Fibroblast of villous mesenchyme (primary cell): ENCODE measurements around the gene HECTD3. TPM values are rescaled to one million over a fixed set of nuclear protein-coding genes. Genes with fewer than 3 reads are reported as not detected.

Experiments used
- DNase-seq: peaks from one replicate; pipeline ENCODE4 v3.0.0-alpha.2; 2010; ENCODE audit warnings: low read depth
- H3K4me3 ChIP-seq: 2 replicates; pipeline ENCODE4 v1.5.1; 2011; ENCODE audit warnings: low read depth, mild to moderate bottlenecking, low read length
- CTCF ChIP-seq: IDR thresholded peaks from 2 replicates; pipeline ENCODE4 v1.5.1; 2012; ENCODE audit warnings: low read depth, mild to moderate bottlenecking, low read length; ENCODE audit not compliant: insufficient read depth
- total RNA-seq: library from RNA; depleted of rRNA; stranded (reverse); fragments of >200 nt; gene quantifications from 2 replicates; pipeline ENCODE4 v1.2.3, GENCODE V29; 2012

The HECTD3 gene
- total RNA-seq, 1 donor, result 20.3 TPM

GRCh38 chr1:45043094-45043493 lies 32.0 kb upstream of the HECTD3 start:
- no peak for TF ChIP-seq CTCF
- no peak for DNase-seq
- no peak overlapping the region for H3K4me3 ChIP-seq

- TF ChIP-seq CTCF, result no peak
- no peak for DNase-seq
- no peak overlapping the region for H3K4me3 ChIP-seq
These were observed 29.2 kb upstream of the HECTD3 start for GRCh38 chr1:45040297-45040696.

GRCh38 chr1:45038661-45039364 lies 27.7 kb upstream of the HECTD3 start:
- DNase-seq, result no peak
- H3K4me3 ChIP-seq, result no peak overlapping the region
- no peak for TF ChIP-seq CTCF

DNA sequence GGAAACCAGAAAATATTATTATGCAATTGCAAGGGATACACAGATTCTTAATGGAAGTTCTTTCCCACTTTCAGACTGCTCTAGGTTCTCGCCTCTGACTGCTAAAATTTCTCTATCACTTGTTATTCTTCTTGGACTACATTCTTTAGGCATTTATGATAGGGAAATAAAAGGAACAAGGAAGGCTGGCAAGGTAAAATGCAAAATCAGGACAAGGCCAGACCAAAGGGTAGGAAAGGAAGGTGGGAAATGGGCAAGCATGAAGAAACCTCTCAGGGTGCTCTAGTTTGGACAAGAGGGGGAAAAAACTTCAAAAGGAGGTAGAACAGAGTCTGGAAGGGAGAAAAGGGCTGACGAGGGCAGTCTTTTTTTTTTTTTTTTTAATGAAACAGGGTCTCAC lies 27.1 kb upstream of the HECTD3 start:
- no peak for DNase-seq
- H3K4me3 ChIP-seq, result no peak overlapping the region
- TF ChIP-seq CTCF, result no peak

- no peak overlapping the region for H3K4me3 ChIP-seq
- no peak for TF ChIP-seq CTCF
- peak; percentile 56 for DNase-seq
These were observed 26.3 kb upstream of the HECTD3 start for GRCh38 chr1:45037456-45037855.

- no peak overlapping the region for H3K4me3 ChIP-seq
- no peak for DNase-seq
- no peak for TF ChIP-seq CTCF
These were observed 24.6 kb upstream of the HECTD3 start for GRCh38 chr1:45035631-45036301.
